Stimulated activated CD4-positive, alpha-beta T cell treated with anti-CD3 and anti-CD28 coated beads, Interleukin-2, amount 100 ng/mL, for 24 hours (primary cell): ENCODE measurements around the gene MCEMP1.

Source experiments
- DNase-seq, 2 donors: peaks; one replicate each; pipeline ENCODE4 v3.0.0-alpha.2; 2020

The MCEMP1 gene

GRCh38 chr19:7643629-7644549 is 33.0 kb upstream of the MCEMP1 start:
- DNase-seq: peak in 1 of 2 donors; percentile 25

- no peak for DNase-seq
Measured at GRCh38 chr19:7644550-7644877, 32.4 kb upstream of the MCEMP1 start.

GRCh38 chr19:7645163-7645562 is 31.7 kb upstream of the MCEMP1 start:
- DNase-seq: no peak

DNA sequence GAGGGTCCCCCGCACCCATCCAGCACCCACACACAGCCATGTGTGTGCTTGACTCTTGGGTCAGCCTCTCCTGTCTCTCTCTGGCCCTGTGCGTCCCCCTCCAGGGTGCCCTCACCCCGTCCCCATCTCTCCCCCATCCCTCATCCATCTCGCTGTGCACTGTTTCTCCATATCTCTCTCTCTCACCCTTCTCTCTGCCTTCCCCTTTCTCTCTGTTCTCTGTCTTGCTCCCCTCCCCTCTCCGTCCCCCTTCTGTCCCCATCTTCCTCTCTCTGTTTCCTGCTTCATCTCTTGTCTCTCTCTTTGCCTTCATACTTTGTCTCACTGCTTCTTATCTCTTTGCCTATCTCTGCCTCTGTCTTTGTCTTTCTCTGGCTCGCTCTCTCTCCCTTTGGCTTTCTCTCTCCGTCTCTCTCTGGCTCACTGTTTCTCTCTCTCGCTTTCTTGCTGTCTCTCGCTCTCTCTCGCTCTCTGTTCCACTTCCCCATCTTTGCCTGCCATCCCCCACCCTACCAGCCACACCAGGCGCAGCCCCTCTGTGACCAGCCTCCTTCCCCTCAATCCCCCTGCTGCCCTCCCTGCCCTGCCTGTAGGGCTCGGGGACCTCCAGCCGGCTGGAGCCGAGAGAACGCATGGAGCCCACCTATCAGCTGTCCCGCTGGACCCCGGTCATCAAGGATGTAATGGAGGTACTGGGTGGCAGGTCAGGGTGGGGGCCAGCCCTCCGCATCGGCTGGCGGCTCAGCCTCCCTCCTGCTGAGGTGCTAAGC is 31.0 kb upstream of the MCEMP1 start:
- DNase-seq: no peak

GRCh38 chr19:7646426-7646700 is 30.5 kb upstream of the MCEMP1 start:
- no peak for DNase-seq

DNA sequence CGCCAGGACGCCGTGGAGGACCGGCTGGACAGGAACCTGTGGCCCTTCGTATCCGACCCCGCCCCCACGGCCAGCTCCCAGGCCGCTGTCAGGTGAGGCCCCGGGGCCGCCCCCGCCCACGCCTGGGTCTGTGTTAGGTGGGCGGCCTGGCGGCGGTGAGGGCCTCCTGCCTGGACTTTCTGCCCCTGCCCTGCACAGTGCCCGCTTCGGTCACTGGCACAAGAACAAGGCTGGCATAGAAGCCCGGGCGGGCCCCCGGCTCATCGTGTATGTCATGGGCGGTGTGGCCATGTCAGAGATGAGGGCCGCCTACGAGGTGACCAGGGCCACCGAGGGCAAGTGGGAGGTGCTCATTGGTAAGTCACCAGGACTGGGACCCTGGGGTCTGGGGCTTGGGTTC is 29.7 kb upstream of the MCEMP1 start:
- no peak for DNase-seq

DNA sequence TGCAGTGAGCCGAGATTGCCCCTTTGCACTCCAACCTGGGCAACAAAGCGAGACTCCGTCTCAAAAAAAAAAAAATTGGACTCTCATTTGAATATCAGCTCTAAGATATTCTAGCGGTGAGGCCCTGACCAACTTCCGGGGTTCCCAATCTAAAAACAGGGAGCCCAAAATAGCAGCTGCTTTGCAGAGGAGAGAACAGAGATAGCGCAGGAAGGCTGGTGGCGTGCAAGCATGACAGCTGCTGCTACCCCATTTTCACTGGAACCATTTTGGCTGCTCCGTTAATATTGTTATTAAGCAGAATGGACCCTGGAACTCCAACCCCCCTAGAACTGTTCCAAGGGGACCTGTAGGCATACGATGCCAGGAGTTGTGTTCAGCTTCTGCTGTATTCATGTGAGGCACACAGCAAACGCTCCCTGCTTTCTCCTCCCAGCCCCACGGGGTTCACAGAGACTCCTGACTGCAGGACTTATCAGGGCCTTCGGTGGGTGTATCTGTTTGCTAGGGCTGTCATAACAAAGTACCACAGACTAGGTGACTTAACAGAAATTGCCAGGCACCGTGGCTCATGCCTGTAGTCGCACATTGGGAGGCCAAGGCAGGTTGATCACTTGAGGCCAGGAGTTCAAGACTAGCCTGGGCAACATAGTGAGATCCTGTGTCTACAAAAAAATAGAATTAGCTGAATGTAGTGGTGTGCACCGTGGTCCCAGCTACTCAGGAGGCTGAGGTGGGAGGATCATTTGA is 28.4 kb upstream of the MCEMP1 start:
- DNase-seq: no peak

DNA sequence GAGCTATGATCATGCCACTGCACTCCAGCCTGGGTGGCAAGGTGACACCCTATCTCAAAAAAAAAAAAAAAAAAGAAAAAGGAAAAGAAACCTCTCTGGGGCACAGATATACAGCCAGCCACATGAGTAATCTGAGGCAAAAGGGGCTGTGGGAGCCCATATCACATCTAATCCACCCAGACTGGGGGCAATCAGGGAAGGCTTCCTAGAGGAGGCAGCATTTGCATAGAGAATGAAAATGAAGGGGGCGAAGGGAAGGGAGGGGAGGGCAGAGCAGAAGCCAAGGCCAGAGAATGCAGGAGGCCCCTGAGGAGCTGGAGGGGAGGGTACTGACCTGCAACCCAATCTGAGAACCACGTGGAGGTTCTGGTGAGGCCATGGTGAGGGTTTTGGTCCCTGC is 26.7 kb upstream of the MCEMP1 start:
- no peak for DNase-seq

- DNase-seq: peak; percentile 87 to 91
Measured at GRCh38 chr19:7652061-7652641, 24.7 kb upstream of the MCEMP1 start.

DNA sequence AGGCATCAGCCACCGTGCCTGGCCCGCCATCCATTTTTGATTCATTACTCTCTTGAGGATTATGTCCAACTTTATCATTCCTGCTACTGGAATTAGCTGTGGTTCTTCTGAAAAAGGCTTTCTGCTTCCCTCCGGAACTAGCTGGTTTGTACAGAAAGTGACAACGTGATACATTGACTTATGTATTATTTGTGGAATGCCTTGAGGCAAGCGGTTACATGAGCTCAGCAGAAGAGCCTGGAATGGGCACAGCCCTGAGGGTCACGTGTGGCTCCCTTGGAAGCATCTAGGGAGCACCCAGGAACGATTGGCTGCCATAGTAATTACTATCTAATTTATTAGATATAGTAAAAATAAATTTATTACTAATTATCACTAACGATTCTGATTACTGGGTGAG is 22.5 kb upstream of the MCEMP1 start:
- no peak for DNase-seq

DNA sequence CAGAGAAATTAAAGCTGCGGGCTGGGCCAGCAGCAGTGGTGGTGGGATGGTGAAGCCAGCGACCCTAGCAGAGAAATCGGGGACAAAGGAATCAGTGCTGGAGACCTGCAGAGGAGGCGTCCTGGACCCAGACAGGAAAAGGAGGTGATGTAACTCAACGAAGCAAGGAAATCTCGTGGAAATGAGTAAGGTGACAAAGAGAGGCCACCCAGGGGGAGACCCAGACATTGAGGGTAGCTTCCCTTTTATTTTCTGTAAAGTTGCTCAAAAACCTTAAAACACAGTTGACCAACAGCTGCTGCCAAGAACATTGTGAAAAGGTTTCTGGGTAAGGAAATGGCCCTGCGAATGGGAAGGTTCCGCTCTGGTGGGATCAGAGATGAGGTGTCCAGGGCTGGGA is 21.3 kb upstream of the MCEMP1 start:
- DNase-seq: no peak

GRCh38 chr19:7657131-7657751 is 19.6 kb upstream of the MCEMP1 start:
- DNase-seq: peak in 1 of 2 donors; percentile 47

DNA sequence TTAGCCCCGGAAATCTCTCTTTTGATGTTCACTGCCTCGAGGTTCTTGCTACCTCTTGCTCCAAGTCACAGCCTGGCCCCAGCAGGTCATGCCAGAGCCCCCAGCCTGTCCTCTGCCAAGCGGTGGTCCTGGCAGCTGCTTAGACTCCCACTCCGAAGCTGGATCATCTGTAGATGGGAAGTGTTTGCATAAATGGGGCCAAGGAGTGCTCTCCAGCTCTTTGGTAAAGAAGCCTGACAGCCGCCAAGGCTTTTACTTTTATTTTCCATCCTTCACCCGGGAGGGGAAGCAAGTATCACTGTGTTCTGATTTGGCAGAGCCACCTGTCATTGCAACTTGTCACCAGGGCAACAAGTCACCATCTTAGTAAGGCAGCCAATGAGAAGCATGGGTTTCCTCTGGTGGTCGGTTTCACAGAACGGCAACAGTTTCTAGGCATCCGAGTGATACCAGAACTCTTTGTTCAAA is 18.6 kb upstream of the MCEMP1 start:
- peak; percentile 38 to 45 for DNase-seq

DNA sequence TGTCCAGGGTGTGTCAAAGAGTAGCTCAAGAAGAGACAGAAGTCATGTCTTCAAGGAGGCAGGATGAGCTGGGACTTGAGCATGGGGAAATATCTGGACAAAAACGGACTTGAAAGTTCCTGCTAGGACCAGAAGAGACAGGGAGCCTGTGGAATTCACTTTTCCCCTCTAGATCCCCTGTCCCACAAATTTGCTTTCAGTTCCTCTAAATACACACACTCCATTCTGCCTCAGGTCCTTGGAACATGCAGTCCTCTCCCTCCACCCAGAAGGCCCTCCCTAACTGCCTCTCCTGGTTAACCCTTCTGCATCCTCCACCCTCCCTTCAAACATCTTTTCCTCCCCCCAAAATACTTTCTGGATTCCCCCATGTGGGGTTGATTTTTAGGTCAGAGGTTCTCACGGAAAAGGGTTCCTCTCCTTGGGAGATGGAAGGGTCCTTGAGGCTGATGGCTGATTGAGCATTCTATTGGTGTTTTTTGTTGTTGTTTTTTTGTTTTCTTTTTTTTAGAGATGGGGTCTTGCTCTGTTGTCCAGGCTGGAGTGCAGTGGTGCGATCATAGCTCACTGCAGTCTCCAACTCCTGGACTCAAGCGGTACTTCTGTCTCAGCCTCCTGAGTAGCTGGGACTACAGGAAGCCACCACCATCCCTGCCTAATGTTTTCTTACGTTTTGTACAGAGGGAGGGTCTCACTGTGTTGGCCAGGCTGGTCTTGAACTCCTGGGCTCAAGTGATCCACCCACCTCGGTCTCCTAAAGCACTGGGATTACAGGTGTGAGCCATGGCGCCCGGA is 14.9 kb upstream of the MCEMP1 start:
- DNase-seq: no peak

- no peak for DNase-seq
Measured at GRCh38 chr19:7662657-7663056, 14.2 kb upstream of the MCEMP1 start.

GRCh38 chr19:7663706-7664105 is 13.2 kb upstream of the MCEMP1 start:
- DNase-seq: no peak

GRCh38 chr19:7665076-7665475 is 11.8 kb upstream of the MCEMP1 start:
- no peak for DNase-seq

- DNase-seq: no peak
Measured at GRCh38 chr19:7668842-7669241, 8.0 kb upstream of the MCEMP1 start, which contains the start of gene RETN. Gene RETN, plus strand, starts transcription at chr19:7669049. Its CDS starts 278 bp downstream, at chr19:7669327.

DNA sequence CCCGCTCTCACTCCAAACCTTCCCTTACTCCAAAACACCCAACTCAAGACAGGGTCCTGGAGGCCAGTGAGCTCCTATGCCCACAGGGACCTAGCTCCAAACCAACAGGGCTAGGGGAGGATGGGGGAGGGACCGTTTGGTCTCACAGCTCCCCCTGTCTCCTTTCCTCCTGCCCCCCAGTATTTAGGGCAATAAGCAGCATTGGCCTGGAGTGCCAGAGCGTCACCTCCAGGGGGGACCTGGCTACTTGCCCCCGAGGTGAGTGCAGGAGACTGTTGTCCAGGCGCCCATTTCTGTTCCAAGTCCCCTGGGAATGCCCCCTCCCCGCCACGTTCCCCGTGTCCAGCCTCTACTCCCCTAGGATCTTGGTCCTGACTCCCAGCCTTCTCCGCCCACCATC is 7.2 kb upstream of the MCEMP1 start:
- DNase-seq: no peak

DNA sequence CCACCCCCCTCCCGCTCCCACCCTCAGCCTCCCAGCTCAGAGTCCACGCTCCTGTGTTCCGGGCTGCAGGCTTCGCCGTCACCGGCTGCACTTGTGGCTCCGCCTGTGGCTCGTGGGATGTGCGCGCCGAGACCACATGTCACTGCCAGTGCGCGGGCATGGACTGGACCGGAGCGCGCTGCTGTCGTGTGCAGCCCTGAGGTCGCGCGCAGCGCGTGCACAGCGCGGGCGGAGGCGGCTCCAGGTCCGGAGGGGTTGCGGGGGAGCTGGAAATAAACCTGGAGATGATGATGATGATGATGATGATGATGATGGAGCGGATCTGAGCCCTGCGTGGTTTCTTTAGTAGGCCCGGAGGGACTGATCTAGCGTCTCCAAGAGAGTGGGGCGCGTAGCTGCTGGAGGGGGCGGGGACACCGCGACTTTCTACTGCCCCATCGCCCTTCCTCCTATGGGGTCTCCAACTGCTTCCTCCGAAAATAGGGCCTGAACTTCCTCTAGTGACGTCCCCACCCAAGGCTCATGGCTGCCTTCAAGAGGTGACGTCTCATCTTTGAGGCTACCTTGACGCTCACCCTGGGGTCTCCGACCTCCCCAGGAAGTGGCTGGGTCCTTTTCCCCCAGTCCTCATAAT is 6.6 kb upstream of the MCEMP1 start:
- DNase-seq: peak in 1 of 2 donors; percentile 37

DNA sequence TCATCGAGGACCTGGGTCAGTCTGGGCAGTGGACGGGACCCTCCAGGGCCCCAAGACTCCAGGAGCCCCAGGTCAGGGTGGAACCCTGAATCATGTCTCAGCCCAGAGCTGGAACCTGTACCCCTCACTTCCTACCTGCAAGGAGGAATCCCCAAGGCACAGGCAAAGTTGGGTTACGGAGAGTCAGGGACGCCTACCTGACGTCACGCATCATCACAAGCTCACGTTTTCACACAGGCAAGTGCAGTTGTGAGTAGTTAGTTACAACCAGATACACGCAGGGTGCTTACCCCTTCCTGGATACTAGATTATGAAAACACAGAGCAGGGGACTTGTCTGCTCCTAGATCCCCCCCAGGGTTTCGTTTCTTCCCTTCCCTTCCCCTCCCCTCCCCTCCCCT is 6.1 kb upstream of the MCEMP1 start:
- DNase-seq: no peak
